AG04449 (cell line): Measurements from ENCODE around the gene TRIM54.

ENCODE experiments used
- CTCF ChIA-PET: fragments of 350-600 bp; formaldehyde crosslinking; extraction: SDS; loops from one replicate; lab custom pipeline; 2021; ENCODE audit warnings: antibody characterized with exemption; lab: Yijun Ruan, JAX
- POLR2A ChIA-PET: fragments of 400-600, 350-600 bp; formaldehyde crosslinking; extraction: SDS; loops from one replicate; lab custom pipeline; 2020; ENCODE audit warnings: antibody characterized with exemption, inconsistent platforms; lab: Yijun Ruan, JAX
- DNase-seq: peaks from one replicate; pipeline ENCODE4 v3.0.0-alpha.2; 2010; ENCODE audit warnings: low read depth, low spot score
- H3K4me3 ChIP-seq: 2 replicates; pipeline ENCODE4 v1.5.1; 2011; ENCODE audit warnings: low read depth, mild to moderate bottlenecking, control low read depth, low read length
- CTCF ChIP-seq: IDR thresholded peaks from one replicate; pipeline ENCODE4 v1.5.1; 2011; ENCODE audit warnings: mild to moderate bottlenecking, moderate library complexity, low read length, control low read depth, inconsistent platforms; ENCODE audit not compliant: insufficient read depth; ENCODE audit errors: missing control alignments

The TRIM54 gene

GRCh38 chr2:27251766-27252165 lies 30.5 kb upstream of the TRIM54 start:
- CTCF ChIA-PET = interaction anchor here (0.9 to 2.2 kb wide), 9 partner anchors 10 to 60 kb away, joined by 3 to 14 read pairs (median 3); no protein-coding TSS in a partner anchor
- DNase-seq = no peak
- POLR2A ChIA-PET = interaction anchor here (1.2 kb wide), 1 partner anchor 20 kb away, joined by 3 read pairs; no protein-coding TSS in a partner anchor
- H3K4me3 ChIP-seq = no peak overlapping the region
- TF ChIP-seq CTCF = no peak

- ChIA-PET POLR2A (no interaction called here), CTCF (interaction anchor here (0.5 to 5.5 kb wide), 6 partner anchors 10 to 48 kb away, joined by 3 to 48 read pairs (median 4); partner anchors contain the start of gene TRIM54)
- no peak overlapping the region for H3K4me3 ChIP-seq
- DNase-seq = no peak
- TF ChIP-seq CTCF = no peak
Observed at GRCh38 chr2:27255187-27255586, 27.0 kb upstream of the TRIM54 start.

GRCh38 chr2:27255660-27256059 lies 26.6 kb upstream of the TRIM54 start:
- CTCF ChIA-PET = interaction anchor here (0.5 to 5.5 kb wide), 7 partner anchors 10 to 48 kb away, joined by 3 to 48 read pairs (median 3); partner anchors contain the start of gene TRIM54
- no peak overlapping the region for H3K4me3 ChIP-seq
- DNase-seq = no peak
- POLR2A ChIA-PET = no interaction called here
- no peak for TF ChIP-seq CTCF

GRCh38 chr2:27256855-27257454 lies 25.3 kb upstream of the TRIM54 start:
- POLR2A ChIA-PET = no interaction called here
- CTCF ChIA-PET = interaction anchor here (1.1 to 5.5 kb wide), 3 partner anchors 8 to 46 kb away, joined by 5 to 48 read pairs (median 12); partner anchors contain the start of gene TRIM54

GRCh38 chr2:27258051-27258450 lies 24.2 kb upstream of the TRIM54 start:
- TF ChIP-seq CTCF = no peak
- H3K4me3 ChIP-seq = no peak overlapping the region
- CTCF ChIA-PET = interaction anchor here (1.5 to 5.5 kb wide), 2 partner anchors 11 to 23 kb away, joined by 4 to 48 read pairs; partner anchors contain the start of gene TRIM54
- POLR2A ChIA-PET = no interaction called here
- no peak for DNase-seq

More at GRCh38 chr2:27256855-27257454, 25.3 kb upstream of the TRIM54 start:
- no peak overlapping the region for H3K4me3 ChIP-seq
- TF ChIP-seq CTCF = no peak
- DNase-seq = no peak

- DNase-seq = no peak
- H3K4me3 ChIP-seq = no peak overlapping the region
- no peak for TF ChIP-seq CTCF
- POLR2A ChIA-PET = no interaction called here
- CTCF ChIA-PET = interaction anchor here (1.6 to 7.3 kb wide), 2 partner anchors 19 to 42 kb away, joined by 7 to 125 read pairs; partner anchors contain the start of genes DNAJC5G and TRIM54
Observed at GRCh38 chr2:27261241-27261925, 20.8 kb upstream of the TRIM54 start.
